SIG-M5 treated with dmso at 0.1 percent for 504 hours (cell line): ENCODE data around the gene CSMD2.

Source experiments
- DNase-seq: peaks from one replicate; lab custom pipeline; 2025; ENCODE audit not compliant: unreplicated experiment; lab: John Stamatoyannopoulos, UW

Gene CSMD2

GRCh38 chr1:33623811-33624210 lies 541.2 kb downstream of the CSMD2 start:
- DNase-seq = no peak

GRCh38 chr1:33622757-33623156 lies 542.3 kb downstream of the CSMD2 start:
- no peak for DNase-seq

- DNase-seq = no peak
Observed at GRCh38 chr1:33618636-33619035, 546.4 kb downstream of the CSMD2 start.

GRCh38 chr1:33617451-33617850 lies 547.6 kb downstream of the CSMD2 start:
- no peak for DNase-seq

- DNase-seq = no peak
Observed at GRCh38 chr1:33616780-33617179, 548.2 kb downstream of the CSMD2 start.

GRCh38 chr1:33615546-33615945 lies 549.5 kb downstream of the CSMD2 start:
- no peak for DNase-seq

GRCh38 chr1:33610864-33611455 lies 554.1 kb downstream of the CSMD2 start:
- DNase-seq = no peak

GRCh38 chr1:33610391-33610790 lies 554.6 kb downstream of the CSMD2 start:
- no peak for DNase-seq

GRCh38 chr1:33609739-33610138 lies 555.3 kb downstream of the CSMD2 start:
- DNase-seq = no peak

- DNase-seq = no peak
Observed at GRCh38 chr1:33608825-33609400, 556.1 kb downstream of the CSMD2 start.

GRCh38 chr1:33607444-33608005 lies 557.5 kb downstream of the CSMD2 start:
- DNase-seq = no peak

- no peak for DNase-seq
Observed at GRCh38 chr1:33606272-33606671, 558.8 kb downstream of the CSMD2 start.

GRCh38 chr1:33602271-33602670 lies 562.8 kb downstream of the CSMD2 start:
- DNase-seq = no peak

GRCh38 chr1:33601751-33602150 lies 563.3 kb downstream of the CSMD2 start:
- DNase-seq = no peak

- DNase-seq = peak; percentile 39
Observed at GRCh38 chr1:33599516-33600115, 565.4 kb downstream of the CSMD2 start.

GRCh38 chr1:33588726-33589125 lies 576.3 kb downstream of the CSMD2 start:
- DNase-seq = no peak

- no peak for DNase-seq
Observed at GRCh38 chr1:33586795-33587194, 578.2 kb downstream of the CSMD2 start.

GRCh38 chr1:33586106-33586505 lies 578.9 kb downstream of the CSMD2 start:
- DNase-seq = no peak

GRCh38 chr1:33583567-33583966 lies 581.5 kb downstream of the CSMD2 start:
- DNase-seq = no peak

- no peak for DNase-seq
Observed at GRCh38 chr1:33578557-33579448, 586.2 kb downstream of the CSMD2 start.

GRCh38 chr1:33577663-33578062 lies 587.4 kb downstream of the CSMD2 start:
- no peak for DNase-seq
